Endothelial cell (in vitro differentiated cells): ENCODE results near the gene ZDHHC11. TPM values are rescaled to one million over a fixed set of nuclear protein-coding genes. Genes with fewer than 3 reads are reported as not detected.
"Not testable (repeated sequence)": the region's sequence is repeated elsewhere in the genome, so short reads cannot be mapped to it uniquely, and the experiment has no call there.

ENCODE experiments used
- DNase-seq: peaks from one replicate; pipeline ENCODE4 v3.0.0; 2021; ENCODE audit warnings: low spot score
- H3K27ac Mint-ChIP-seq: one replicate; pipeline ENCODE4 v1.8.0; 2021; ENCODE audit warnings: mixed read lengths, inconsistent platforms; ENCODE audit not compliant: unreplicated experiment
- H3K27me3 Mint-ChIP-seq: one replicate; pipeline ENCODE4 v1.8.0; 2021; ENCODE audit warnings: mild to moderate bottlenecking, moderate library complexity, mixed read lengths, inconsistent platforms; ENCODE audit not compliant: unreplicated experiment
- H3K36me3 Mint-ChIP-seq: one replicate; pipeline ENCODE4 v1.8.0; 2021; ENCODE audit warnings: mild to moderate bottlenecking, low read depth, mixed read lengths, inconsistent platforms; ENCODE audit not compliant: unreplicated experiment
- H3K4me1 Mint-ChIP-seq: one replicate; pipeline ENCODE4 v1.8.0; 2021; ENCODE audit warnings: mild to moderate bottlenecking, mixed read lengths, inconsistent platforms; ENCODE audit not compliant: unreplicated experiment
- H3K4me3 Mint-ChIP-seq: one replicate; pipeline ENCODE4 v1.8.0; 2021; ENCODE audit warnings: mild to moderate bottlenecking, mixed read lengths, inconsistent platforms; ENCODE audit not compliant: unreplicated experiment
- H3K9me3 Mint-ChIP-seq: one replicate; pipeline ENCODE4 v1.8.0; 2021; ENCODE audit warnings: mixed read lengths, inconsistent platforms; ENCODE audit not compliant: unreplicated experiment
- CTCF ChIP-seq: fragments of 200-600 bp; sonication (generic); IDR thresholded peaks from one replicate; pipeline ENCODE4 v1.5.0; 2021; ENCODE audit warnings: antibody characterized with exemption; ENCODE audit not compliant: unreplicated experiment
- total RNA-seq: library from RNA; stranded (reverse); fragmentation: NEBNext Ultra II Directional; extraction: Animal tissue kit (Norgen Biotek cat#: 25700); gene quantifications from one replicate; pipeline ENCODE4 v1.2.1, GENCODE V29; 2021; ENCODE audit not compliant: unreplicated experiment

Gene ZDHHC11
- total RNA-seq, 1 donor from 2014 or later = 14.3 TPM

GRCh38 chr5:854966-855743 is 4.4 kb upstream of the ZDHHC11 start:
- Mint-ChIP-seq H3K4me3 (no peak overlapping the region), H3K4me1 (no peaks in the 10 kb centered on the region), H3K27ac (no peak overlapping the region), H3K36me3 (peaks cover 12% of the 10 kb centered on the region), H3K9me3 (no peaks in the 10 kb centered on the region), H3K27me3 (peaks cover 26% of the 10 kb centered on the region)
- DNase-seq = no peak
- TF ChIP-seq CTCF = no peak

- H3K9me3 Mint-ChIP-seq = no peaks in the 10 kb centered on the region
- no peak for TF ChIP-seq CTCF
These were observed 3.4 kb upstream of the ZDHHC11 start for GRCh38 chr5:854217-854616.

GRCh38 chr5:853416-854090 is 2.8 kb upstream of the ZDHHC11 start:
- H3K9me3 Mint-ChIP-seq, H3K4me1 Mint-ChIP-seq, H3K27ac Mint-ChIP-seq, H3K4me3 Mint-ChIP-seq, DNase-seq, H3K36me3 Mint-ChIP-seq: not testable (repeated sequence)
- peaks cover 25% of the 10 kb centered on the region for H3K27me3 Mint-ChIP-seq

More at GRCh38 chr5:854217-854616, 3.4 kb upstream of the ZDHHC11 start:
- H3K27me3 Mint-ChIP-seq = peaks cover 28% of the 10 kb centered on the region
- H3K4me3 Mint-ChIP-seq = no peak overlapping the region
- no peak for DNase-seq
- H3K27ac Mint-ChIP-seq = no peak overlapping the region
- H3K4me1 Mint-ChIP-seq = no peaks in the 10 kb centered on the region
- peaks cover 12% of the 10 kb centered on the region for H3K36me3 Mint-ChIP-seq

GRCh38 chr5:852431-853401 is 1.9 kb upstream of the ZDHHC11 start:
- H3K9me3 Mint-ChIP-seq = no peaks in the 10 kb centered on the region
- H3K4me1 Mint-ChIP-seq = no peaks in the 10 kb centered on the region
- H3K27ac Mint-ChIP-seq = peak overlapping the region; percentile 11
- no peak for TF ChIP-seq CTCF
- H3K36me3 Mint-ChIP-seq = peaks cover 5% of the 10 kb centered on the region
- peaks cover 22% of the 10 kb centered on the region for H3K27me3 Mint-ChIP-seq
- H3K4me3 Mint-ChIP-seq = no peak overlapping the region
- DNase-seq = no peak

- TF ChIP-seq CTCF = no peak
- H3K27ac Mint-ChIP-seq = peak overlapping the region; percentile 11
- DNase-seq = no peak
- H3K4me3 Mint-ChIP-seq = no peak overlapping the region
- H3K9me3 Mint-ChIP-seq = no peaks in the 10 kb centered on the region
- H3K36me3 Mint-ChIP-seq = peaks cover 5% of the 10 kb centered on the region
- H3K27me3 Mint-ChIP-seq = peaks cover 22% of the 10 kb centered on the region
- no peaks in the 10 kb centered on the region for H3K4me1 Mint-ChIP-seq
These were observed 1.2 kb upstream of the ZDHHC11 start for GRCh38 chr5:852018-852417.
